Esophagus muscularis mucosa (tissue), 3 donors: ENCODE measurements around the gene BORCS5.

Experiments used
- POLR2A ChIP-seq: fragments of 450-650 bp; IDR thresholded peaks from one replicate; pipeline ENCODE4 v1.6.1; 2017; ENCODE audit warnings: antibody characterized with exemption, moderate library complexity, mild to moderate bottlenecking, low read depth
- POLR2AphosphoS5 ChIP-seq, 2 donors: sonication (generic); formaldehyde crosslinking; IDR thresholded peaks; one replicate each; pipeline ENCODE4 v1.6.1; 2017; ENCODE audit warnings: antibody characterized with exemption in 2 of 2
- TF ChIP-seq, protein P1 (sequence below), 3 experiments: fragments of 200-600 bp in 2 of 3; fragments of 450-650 bp in 1 of 3; sonication (generic) in 2 of 3; IDR thresholded peaks; one replicate each; pipeline ENCODE4 v1.5.1; 2017 to 2019; ENCODE audit warnings: antibody characterized with exemption in 3 of 3, mild to moderate bottlenecking in 2 of 3, moderate library complexity in 1 of 3

DNA sequence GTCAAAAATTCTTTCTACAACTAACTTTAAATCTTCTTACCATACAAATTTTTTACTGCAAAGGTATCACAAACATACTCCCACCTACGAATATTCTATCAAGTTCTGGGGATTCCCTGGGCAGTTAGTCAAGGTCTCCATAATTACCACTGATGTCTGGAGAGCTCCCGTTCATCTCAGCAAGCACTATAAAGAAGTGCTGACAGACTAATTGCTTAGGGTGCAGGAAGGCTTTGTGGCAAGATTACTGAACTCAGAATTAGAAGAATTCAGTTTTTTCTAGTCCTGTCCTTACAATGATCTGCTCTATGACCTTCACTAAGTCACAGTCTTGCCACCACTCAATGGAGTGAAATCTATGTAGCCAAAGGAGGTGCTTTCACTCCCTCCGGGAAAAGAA lies 144.2 kb downstream of the BORCS5 start:
- TF ChIP-seq, protein P1, sequence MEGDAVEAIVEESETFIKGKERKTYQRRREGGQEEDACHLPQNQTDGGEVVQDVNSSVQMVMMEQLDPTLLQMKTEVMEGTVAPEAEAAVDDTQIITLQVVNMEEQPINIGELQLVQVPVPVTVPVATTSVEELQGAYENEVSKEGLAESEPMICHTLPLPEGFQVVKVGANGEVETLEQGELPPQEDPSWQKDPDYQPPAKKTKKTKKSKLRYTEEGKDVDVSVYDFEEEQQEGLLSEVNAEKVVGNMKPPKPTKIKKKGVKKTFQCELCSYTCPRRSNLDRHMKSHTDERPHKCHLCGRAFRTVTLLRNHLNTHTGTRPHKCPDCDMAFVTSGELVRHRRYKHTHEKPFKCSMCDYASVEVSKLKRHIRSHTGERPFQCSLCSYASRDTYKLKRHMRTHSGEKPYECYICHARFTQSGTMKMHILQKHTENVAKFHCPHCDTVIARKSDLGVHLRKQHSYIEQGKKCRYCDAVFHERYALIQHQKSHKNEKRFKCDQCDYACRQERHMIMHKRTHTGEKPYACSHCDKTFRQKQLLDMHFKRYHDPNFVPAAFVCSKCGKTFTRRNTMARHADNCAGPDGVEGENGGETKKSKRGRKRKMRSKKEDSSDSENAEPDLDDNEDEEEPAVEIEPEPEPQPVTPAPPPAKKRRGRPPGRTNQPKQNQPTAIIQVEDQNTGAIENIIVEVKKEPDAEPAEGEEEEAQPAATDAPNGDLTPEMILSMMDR (IDR thresholded peaks at IDR 0.05): no peak
- TF ChIP-seq POLR2AphosphoS5 (IDR thresholded peaks at IDR 0.05) (no peak), POLR2A (no peak)
